Activated CD4-positive, alpha-beta T cell treated with anti-CD3 and anti-CD28 coated beads for 48 hours (primary cell): Measurements from ENCODE around the gene B4GALT5.

Experiments
- DNase-seq: peaks from one replicate; pipeline ENCODE4 v3.0.0-alpha.2; 2020

Gene B4GALT5

DNA sequence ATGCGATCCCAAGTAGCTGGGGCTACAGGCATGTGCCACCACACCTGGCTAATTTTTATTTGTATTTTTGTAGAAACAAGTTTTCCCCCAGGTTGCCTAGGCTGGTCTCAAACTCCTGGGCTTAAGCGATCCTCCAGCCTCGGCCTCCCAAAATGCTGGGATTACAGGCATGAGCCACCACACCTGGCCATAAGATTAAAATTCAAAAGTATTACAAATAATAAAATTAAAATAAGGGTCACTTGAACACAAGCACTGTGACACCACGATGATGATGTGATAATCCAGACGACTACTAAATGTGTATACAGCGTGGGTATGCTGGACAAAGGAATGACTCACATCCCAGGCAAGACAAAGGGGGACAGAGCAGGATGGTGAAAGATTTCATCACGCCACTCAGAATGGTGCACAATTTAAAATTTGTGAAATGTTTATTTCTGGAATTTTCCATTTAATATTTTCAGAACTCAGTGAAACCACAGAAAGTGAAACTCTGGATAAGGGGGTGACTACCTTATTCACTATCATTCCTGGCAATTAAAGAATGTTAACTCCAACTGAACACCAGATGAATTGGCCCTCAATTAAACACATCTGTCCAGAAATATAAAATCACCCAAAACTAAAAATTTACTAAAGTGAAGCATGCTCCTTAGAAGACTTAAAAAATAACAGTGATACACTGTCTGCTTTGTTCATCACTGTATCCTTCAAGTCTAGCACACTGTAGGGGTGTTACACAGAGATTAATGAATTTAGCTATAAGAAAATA is 13.1 kb downstream of the B4GALT5 start:
- no peak for DNase-seq

DNA sequence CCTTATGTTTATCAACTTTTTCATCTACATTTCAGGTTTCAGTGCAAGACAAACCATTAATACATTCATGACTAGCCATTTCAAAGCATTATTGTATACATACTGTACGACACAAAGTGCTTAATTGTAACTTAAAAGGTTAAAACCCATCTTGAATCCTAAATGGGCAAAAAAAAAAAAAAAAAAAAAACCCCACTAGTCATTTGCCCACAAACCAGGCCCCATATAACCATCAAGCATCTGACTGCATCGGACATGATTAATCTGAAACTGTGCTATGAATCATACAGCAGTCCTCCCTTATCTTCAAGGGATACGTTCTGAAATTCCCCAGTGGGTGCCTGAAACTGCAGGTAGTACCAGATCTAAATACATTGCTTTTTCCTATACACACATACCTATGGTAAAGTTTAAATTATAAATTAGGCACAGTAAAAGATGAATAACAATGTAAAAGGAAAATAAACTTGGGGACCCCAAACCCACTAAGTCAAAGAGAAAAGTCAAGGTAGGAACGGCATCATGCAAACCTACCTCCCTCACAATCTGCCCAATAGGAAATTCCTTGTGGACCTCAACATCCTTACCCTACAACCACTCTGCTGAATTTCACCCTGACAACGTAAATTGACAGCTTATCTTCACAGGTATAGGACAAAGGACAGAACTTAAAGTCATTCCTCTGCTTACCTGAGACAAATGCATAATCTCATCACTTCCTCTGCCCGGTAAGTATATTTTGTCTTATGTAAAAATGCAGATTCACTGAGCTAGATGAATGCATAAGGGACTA is 14.3 kb downstream of the B4GALT5 start:
- peak; percentile 50 for DNase-seq

DNA sequence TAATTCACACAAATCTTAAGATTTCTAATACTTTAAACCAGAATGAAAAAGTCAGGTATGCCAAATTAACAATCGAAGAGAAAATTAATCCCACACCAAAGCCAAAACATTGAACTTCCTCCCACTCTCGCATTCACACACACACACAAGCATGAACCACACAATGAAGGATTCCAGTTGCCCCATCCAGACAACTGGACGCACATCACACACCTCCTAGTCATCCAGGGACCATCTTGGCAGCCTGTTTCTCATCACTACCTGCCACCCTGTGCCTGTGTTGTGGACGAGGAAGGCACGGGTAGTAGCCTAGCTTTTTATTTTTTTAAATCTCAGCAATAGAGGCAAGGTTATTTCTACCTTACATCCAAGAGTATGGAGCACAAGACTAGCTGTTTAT is 15.2 kb downstream of the B4GALT5 start:
- no peak for DNase-seq

- no peak for DNase-seq
Observed at GRCh38 chr20:49697071-49697470, 16.6 kb downstream of the B4GALT5 start.

DNA sequence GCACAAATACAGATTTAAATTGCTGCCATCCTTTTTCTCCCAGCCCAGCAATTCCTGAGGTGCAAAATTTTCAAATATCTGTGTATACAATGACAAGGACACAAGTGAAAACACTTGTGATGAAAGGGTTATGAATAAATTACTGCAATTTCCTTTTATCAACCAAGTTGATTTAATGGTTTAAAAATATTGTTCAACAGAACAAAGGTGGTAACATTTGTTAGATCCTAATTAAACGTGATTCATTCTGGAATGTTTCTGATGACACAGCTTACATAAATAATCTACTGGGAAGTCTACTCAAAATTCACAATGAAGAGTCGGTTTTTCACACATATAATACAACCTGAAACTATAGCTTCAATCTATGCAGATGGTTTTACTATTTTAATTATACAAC is 17.1 kb downstream of the B4GALT5 start:
- no peak for DNase-seq

- DNase-seq = no peak
Observed at GRCh38 chr20:49695830-49696229, 17.8 kb downstream of the B4GALT5 start.

- DNase-seq = no peak
Observed at GRCh38 chr20:49694450-49695071, 19.1 kb downstream of the B4GALT5 start.

DNA sequence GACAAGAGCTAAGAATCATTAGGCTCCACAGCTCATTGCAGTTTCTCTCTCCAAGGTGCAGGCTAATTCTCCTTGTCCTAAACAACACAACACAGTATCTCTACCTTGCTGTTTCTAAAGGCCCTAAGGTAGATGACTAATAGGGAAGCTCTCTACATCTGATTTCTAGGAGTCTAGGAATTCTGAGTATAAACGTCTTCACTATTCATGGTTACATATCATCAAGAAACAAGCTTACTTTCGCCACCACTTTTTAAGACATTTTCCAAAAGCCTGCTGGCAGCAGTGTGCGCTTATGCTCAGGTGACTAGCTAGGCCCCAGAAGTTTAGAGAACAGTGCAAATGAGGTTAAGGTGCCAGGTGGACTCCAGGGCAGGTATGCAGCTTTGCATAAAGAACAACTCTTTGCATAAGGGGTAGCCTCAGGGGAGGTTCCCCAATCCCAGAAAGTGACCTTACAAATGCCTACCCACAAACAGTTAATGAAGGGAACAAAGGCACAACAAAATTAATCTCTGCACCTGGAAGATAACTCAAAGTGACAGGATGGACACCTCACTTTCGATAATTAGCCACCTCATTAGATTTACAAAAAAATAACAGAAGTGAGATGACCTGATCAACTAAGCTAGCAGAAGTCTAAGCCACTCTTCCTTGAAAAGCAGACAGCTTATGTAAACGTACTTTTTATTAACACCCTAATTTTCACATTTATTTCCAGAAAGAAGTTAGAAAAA is 20.1 kb downstream of the B4GALT5 start:
- DNase-seq = no peak

GRCh38 chr20:49692941-49693340 is 20.7 kb downstream of the B4GALT5 start:
- no peak for DNase-seq

DNA sequence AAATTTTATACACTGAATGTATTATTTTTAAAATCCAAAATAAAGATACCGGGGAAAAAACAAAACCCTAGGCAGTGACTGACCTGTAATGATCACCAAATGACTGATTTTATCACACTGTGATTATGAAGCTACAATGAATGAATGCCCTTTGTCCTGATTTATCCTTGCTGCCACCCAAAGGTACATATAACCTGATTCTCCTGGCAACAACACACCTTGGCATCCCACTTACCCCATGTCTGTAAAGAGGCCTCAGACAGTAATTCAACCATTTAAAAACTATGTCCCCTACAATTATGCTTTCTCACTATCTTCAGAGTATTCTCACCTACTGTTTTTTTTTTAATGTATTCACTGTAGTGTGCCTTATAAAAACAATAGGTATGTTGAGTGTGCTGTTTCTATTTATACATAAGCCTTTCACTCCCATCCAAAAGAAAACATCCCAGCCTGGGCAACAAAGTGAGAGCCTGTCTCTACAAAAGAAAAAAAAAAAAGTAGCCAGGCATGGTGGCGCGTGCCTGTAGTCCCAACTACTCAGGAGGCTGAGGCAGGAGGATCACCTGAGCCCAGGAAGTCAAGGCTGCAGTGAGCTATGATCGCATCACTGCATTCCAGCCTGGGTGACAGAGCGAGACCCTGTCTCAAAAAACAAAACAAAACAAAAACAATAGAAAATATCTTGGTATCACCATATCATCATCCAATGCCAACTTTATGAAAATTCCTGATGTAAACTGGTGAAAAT is 21.7 kb downstream of the B4GALT5 start:
- no peak for DNase-seq

- DNase-seq = no peak
Observed at GRCh38 chr20:49690899-49691620, 22.6 kb downstream of the B4GALT5 start.

- no peak for DNase-seq
Observed at GRCh38 chr20:49687595-49688567, 25.8 kb downstream of the B4GALT5 start.

DNA sequence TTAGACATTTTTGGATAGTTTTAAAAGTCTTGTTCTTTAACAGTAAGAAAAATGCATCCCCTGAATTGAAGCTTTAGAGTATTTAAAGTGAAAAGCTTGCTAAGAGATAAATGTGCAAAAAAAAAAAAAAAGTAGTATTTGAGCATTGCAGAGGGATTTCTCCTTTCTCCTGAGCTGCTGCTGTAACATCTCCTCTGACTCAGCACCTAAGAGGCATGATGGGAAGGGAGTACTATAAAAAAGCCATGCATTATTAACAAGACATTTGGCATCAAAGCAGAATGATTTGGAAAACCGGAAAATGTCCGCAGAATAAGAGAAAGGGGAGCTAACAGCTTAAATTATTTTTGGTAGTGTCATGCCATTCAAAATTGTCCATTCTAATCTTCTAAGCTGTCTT is 27.9 kb downstream of the B4GALT5 start:
- no peak for DNase-seq

DNA sequence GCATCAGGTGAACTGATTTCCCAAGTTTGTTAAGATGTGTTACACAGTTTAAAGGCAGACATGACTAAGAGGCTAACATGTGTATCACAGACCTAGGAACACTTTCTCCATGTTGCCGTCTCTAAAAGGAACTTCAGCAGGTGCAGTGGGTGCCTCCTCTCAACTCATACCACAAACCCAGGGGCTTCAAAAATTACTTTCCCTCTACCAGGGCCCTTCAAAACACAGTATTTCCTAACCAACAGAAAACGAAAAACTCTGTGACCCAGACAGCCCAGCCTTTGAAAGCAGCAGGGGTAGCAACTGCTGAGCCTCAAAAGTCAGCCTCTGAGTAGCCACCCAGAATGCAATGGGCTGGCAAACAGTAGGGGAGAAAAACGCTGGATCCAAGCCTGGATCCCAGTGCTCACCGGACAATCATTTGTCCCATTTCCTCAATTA is 28.5 kb downstream of the B4GALT5 start:
- DNase-seq = no peak

DNA sequence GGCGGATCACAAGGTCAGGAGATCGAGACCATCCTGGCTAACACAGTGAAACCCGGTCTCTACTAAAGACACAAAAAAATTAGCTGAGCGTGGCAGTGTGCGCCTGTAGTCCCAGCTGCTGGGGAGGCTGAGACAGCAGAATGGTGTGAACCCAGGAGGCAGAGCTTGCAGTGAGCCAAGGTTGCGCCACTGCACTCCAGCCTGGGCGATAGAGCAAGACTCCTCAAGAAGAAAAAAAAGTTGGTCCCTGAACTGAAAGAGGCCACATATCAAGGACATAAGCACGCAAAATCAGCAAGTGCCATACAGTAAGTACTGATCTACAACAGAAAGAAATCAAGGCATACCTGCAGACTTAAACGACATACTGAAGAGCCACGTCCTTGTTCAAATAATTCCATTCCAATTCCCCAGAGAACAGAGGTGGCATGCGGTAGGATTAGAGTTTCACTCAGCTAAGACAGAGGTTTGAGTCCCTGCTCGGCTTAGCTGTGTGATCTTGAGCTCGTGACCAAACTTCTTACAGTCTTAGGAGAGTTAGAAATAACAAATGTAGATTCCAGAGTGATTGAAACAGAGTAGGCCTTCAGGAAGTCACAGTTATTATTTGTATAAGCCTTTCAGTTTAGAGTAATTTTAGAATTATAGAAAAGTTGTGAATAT is 29.2 kb downstream of the B4GALT5 start:
- no peak for DNase-seq

GRCh38 chr20:49682798-49683197 is 30.9 kb downstream of the B4GALT5 start:
- DNase-seq = no peak

DNA sequence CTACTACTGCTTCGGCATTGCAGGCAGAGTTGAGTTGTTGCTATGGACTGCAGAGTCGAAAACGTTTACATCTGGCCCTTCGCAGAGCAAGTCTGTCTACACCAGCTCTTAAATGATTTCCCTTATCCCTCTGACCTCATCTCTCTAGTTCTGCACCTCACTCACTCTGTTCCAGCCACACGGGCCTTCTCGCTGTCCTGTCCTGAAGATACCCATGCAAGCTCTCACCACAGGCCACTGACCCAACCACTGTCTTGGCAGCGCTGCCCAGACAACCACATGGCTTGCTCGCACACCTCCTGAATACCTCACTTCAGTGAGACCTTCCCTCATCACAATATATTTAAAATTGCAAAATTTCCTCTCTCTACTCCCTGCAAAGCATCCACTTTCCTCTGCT is 31.4 kb downstream of the B4GALT5 start:
- no peak for DNase-seq

GRCh38 chr20:49681850-49682216 is 31.8 kb downstream of the B4GALT5 start:
- no peak for DNase-seq

DNA sequence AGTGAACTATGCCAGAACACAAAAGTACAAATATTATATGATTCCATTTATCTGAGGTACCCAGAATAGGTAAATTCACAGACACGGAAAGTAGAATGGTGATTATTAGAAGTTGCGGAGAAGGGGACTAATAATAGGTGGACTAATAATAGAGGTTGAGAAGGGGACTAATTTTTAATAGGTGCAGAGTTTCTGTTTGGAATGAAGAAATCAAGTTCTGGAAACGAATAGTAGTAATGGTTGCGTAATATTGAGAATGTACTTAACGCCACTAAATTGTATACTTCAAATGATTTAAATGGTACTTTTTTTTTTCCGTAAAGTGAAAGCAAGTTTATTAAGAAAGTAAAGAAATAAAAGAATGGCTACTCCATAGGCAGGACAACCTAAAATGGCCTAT is 33.2 kb downstream of the B4GALT5 start:
- no peak for DNase-seq

GRCh38 chr20:49679634-49680033 is 34.0 kb downstream of the B4GALT5 start:
- no peak for DNase-seq
